Thymus (tissue), 11 donors: ENCODE data around the gene YBX2. TPM values are rescaled to one million over a fixed set of nuclear protein-coding genes. Genes with fewer than 3 reads are reported as not detected.

ENCODE experiments used
- DNase-seq, 9 donors: peaks; one replicate each; pipeline ENCODE4 v3.0.0-alpha.2; 2013; ENCODE audit warnings: low spot score in 9 of 9, low read depth in 6 of 9, missing footprints in 1 of 9
- H3K27ac ChIP-seq, 2 donors: one replicate each; pipeline ENCODE4 v1.5.1; 2013; ENCODE audit warnings: control low read depth in 1 of 2, low read depth in 1 of 2, low read length in 1 of 2, mild to moderate bottlenecking in 1 of 2, moderate library complexity in 1 of 2
- H3K27me3 ChIP-seq, 2 donors: one replicate each; pipeline ENCODE4 v1.5.1; 2013; ENCODE audit warnings: low read length in 1 of 2; ENCODE audit not compliant: control insufficient read depth in 2 of 2, insufficient read depth in 1 of 2
- H3K36me3 ChIP-seq, 2 donors: one replicate each; pipeline ENCODE4 v1.5.1; 2013; ENCODE audit warnings: low read length in 1 of 2, mild to moderate bottlenecking in 1 of 2, moderate library complexity in 1 of 2; ENCODE audit not compliant: control insufficient read depth in 2 of 2, insufficient read depth in 2 of 2
- H3K4me1 ChIP-seq, 2 donors: one replicate each; pipeline ENCODE4 v1.5.1; 2013; ENCODE audit warnings: low read length in 2 of 2; ENCODE audit not compliant: control insufficient read depth in 2 of 2, insufficient read depth in 2 of 2
- H3K4me3 ChIP-seq, 2 donors: one replicate each; pipeline ENCODE4 v1.5.1; 2013; ENCODE audit warnings: low read length in 2 of 2, control low read depth in 1 of 2, mild to moderate bottlenecking in 1 of 2
- H3K9me3 ChIP-seq, 2 donors: one replicate each; pipeline ENCODE4 v1.5.1; 2013; ENCODE audit warnings: low read length in 1 of 2, mild to moderate bottlenecking in 1 of 2; ENCODE audit not compliant: control insufficient read depth in 2 of 2, insufficient read depth in 1 of 2
- WGBS: extraction: QIAGEN DNeasy Blood & Tissue Kit; methylation state at CpG from one replicate; pipeline ENCODE4 v1.1.7; 2013; 5-methylcytosine and 5-hydroxymethylcytosine counted together
- polyA plus RNA-seq: library from polyadenylated mRNA; stranded (reverse); fragments of 200-250 nt; gene quantifications from one replicate; pipeline ENCODE4 v1.2.3, GENCODE V29; 2013
- total RNA-seq: library from RNA; stranded (reverse); fragments of 120-200 nt; gene quantifications from one replicate; pipeline ENCODE4 v1.2.4, GENCODE V29; 2013
- donor health status: healthy.

Gene YBX2
- total and polyA plus RNA-seq, 2 donors = 0.48 to 0.66 TPM

DNA sequence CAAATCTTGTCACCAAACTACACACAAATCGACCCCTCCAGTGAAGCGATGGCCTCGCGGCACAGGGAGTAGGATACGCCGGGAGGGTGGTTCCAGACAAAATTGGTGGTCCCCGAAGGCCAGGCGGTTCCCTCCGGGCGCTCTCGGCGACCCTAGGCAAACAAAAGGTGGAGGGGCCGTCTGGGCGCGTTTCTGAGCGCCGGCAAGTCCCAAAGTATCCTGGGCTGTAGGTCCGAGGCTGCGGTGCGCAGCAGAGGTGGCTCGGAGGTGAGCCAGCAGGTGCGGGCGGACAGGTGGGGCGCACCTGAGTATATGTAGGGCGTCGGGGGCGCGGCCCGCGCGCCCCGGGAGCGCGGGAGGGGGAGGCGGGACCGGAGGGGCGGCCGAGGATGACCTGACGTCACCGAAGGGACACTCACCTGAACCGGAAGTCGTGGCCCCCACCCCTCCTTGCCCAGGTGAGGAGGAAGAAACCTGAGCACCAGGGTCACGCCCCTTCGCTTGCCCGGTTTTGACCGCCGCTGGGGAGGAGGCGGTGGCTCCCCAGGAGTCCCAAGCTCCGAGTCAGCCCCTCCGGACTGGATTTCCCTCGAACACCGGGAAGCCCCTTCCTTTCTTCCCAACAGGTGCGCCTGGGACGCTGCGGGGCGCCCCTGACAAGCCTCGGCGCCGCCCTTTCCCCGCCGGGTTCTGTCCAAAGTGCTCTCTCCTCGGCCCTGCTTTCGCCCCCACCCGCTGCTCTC, 32.1 kb downstream of the YBX2 start, which contains the start of gene CLDN7:
CLDN7 (minus strand) TSS at position 287 of the 743 bp plus-strand sequence. CDS start 435 bp downstream, outside the sequence.
- 10% methylated on average over 64 of the region's 64 CpGs for WGBS
- H3K27me3 ChIP-seq = peaks cover 39 to 70% of the 10 kb centered on the region in 2 donors
- peaks cover 21 to 25% of the 10 kb centered on the region in 2 donors for H3K36me3 ChIP-seq
- H3K9me3 ChIP-seq = peaks cover 0 to 3% of the 10 kb centered on the region in 2 donors
- peak within 1 kb of the TSS in 1 of 2 donors; percentile 60 for H3K27ac ChIP-seq
- H3K4me1 ChIP-seq = peaks cover 15 to 31% of the 10 kb centered on the region in 2 donors
- H3K4me3 ChIP-seq = peak within 1 kb of the TSS; percentile 8 to 45
- peak in 1 of 9 donors; percentile 26 for DNase-seq

DNA sequence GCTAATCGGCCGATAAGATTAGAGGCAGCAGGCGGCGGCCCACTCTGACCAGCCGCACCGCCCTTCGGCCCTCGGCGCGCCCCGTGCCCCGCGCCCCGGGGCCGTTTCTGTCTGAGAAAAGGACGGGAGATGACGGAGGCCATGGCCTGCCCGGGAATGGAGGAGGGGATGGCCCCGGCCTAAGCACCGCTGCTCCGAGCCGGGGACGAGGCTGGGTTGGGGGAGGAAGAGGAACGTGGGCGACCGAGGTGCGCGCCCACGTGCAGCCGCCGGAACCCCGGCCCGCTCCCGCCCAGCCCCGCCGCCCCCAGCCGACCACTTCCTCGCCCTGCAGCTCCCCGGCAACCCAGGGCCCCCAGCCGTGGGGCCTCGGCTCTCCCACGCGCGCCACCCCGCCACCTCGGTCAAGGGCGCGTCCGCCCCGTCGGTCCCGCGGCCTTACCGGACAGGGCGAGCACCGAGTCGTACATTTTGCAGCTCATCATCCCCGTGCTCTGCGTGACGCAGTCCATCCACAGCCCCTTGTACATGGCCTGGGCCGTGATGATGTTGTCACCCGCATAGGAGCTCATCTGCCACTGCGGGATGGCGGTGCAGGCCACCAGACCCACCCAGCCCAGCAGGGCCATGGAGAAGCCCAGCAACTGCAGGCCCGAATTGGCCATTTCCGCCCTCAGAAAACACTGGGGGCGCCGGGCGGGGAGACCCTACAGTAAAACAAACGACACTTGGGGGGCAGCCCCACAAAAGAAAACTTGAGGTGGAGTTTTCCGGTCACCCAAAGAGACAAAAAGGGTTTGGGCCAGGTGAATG, 32.9 kb downstream of the YBX2 start:
- Histone ChIP-seq H3K27me3 (peaks cover 39 to 64% of the 10 kb centered on the region in 2 donors), H3K27ac (peak overlapping the region in 1 of 2 donors; percentile 25), H3K4me1 (peaks cover 15 to 31% of the 10 kb centered on the region in 2 donors), H3K9me3 (peaks cover 0 to 7% of the 10 kb centered on the region in 2 donors), H3K36me3 (peaks cover 28 to 30% of the 10 kb centered on the region in 2 donors), H3K4me3 (peak overlapping the region; percentile 8 to 45)
- DNase-seq = peak in 1 of 9 donors; percentile 30
- WGBS = 9% methylated on average over 71 of the region's 71 CpGs

DNA sequence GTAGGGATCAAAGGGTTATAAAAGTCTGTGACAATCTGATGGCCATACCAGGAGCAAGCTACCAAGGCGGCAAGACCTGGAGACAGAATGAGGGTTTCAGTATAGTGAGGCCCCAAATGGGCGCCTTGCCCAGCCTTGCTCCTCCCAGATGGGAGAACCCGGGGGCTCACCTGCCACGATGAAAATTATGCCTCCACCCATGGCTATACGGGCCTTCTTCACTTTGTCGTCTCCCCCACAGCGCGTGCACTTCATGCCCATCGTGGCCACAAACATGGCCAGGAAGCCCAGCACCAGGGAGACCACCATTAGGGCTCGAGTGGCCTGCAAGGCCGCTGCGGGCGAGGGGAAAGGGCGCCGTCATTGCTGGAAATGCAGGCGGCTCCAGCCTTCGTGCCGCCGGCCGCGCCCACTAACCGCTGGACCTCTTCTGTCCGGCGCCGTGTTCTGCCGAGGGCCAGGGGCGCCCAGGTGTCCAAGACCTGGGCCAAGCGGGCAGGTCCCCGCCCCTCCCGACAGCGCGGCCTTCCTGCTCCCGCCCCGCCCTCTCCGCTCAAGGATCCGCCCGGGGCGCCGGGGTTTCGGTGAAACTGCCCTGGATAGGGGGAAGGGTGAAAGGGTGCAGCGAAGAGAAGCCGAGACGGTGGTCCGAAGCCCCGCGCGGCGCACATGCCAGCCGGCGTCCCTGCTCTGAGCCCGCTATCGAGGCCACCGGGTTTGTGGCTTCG, 33.6 kb downstream of the YBX2 start:
- peaks cover 39 to 58% of the 10 kb centered on the region in 2 donors for H3K27me3 ChIP-seq

DNA sequence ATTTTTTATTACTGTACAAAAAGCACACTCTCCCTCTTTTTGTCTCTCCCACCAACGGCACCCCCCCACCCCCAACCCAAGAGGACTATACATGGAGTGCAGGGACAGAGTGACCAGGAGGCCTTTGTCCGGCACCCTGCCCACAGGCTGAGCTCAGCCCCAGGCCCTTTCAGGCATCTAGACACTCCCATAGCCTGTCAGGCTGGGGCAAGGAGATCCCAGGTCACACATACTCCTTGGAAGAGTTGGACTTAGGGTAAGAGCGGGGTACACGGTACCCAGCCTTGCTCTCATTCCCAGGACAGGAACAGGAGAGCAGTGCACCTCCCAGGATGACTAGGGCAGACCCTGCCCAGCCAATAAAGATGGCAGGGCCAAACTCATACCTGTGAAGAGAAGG, 34.3 kb downstream of the YBX2 start:
- no peak overlapping the region for H3K4me3 ChIP-seq
- H3K9me3 ChIP-seq = peaks cover 0 to 7% of the 10 kb centered on the region in 2 donors
- no peak for DNase-seq
- peaks cover 39 to 51% of the 10 kb centered on the region in 2 donors for H3K27me3 ChIP-seq
- H3K4me1 ChIP-seq = peaks cover 15 to 31% of the 10 kb centered on the region in 2 donors
- H3K27ac ChIP-seq = no peak overlapping the region
- peaks cover 36 to 39% of the 10 kb centered on the region in 2 donors for H3K36me3 ChIP-seq
- 94% methylated on average over 4 of the region's 4 CpGs for WGBS

More for the DNA sequence above, 33.6 kb downstream of the YBX2 start:
- DNase-seq = peak in 1 of 9 donors; percentile 28
- peaks cover 0 to 7% of the 10 kb centered on the region in 2 donors for H3K9me3 ChIP-seq
- H3K36me3 ChIP-seq = peaks cover 36% of the 10 kb centered on the region in 2 donors
- H3K4me3 ChIP-seq = peak overlapping the region; percentile 8 to 45
- 12% methylated on average over 54 of the region's 54 CpGs for WGBS
- peaks cover 15 to 31% of the 10 kb centered on the region in 2 donors for H3K4me1 ChIP-seq
- peak overlapping the region in 1 of 2 donors; percentile 25 for H3K27ac ChIP-seq

DNA sequence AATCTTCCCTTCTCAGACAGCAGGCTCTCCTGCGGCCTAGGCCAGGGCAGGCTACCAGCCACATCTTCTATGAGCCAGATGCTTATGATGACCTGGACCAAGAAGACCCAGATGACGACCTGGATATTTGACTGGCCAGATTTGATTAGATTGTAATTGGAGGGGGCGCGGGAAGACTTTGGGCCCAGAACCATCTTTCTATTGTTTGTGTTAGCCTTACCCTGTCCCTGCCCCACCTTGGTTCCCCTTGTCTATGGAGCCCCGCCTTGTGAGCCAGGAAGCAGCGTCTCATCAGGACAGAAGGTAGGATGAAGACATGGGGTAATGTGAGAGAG, 34.9 kb downstream of the YBX2 start:
- Histone ChIP-seq H3K4me3 (no peak overlapping the region), H3K9me3 (peaks cover 0 to 7% of the 10 kb centered on the region in 2 donors), H3K27ac (no peak overlapping the region), H3K36me3 (peaks cover 41 to 43% of the 10 kb centered on the region in 2 donors), H3K27me3 (peaks cover 39 to 48% of the 10 kb centered on the region in 2 donors), H3K4me1 (peaks cover 15 to 31% of the 10 kb centered on the region in 2 donors)
- WGBS = 97% methylated on average over 6 of the region's 6 CpGs
- no peak for DNase-seq

DNA sequence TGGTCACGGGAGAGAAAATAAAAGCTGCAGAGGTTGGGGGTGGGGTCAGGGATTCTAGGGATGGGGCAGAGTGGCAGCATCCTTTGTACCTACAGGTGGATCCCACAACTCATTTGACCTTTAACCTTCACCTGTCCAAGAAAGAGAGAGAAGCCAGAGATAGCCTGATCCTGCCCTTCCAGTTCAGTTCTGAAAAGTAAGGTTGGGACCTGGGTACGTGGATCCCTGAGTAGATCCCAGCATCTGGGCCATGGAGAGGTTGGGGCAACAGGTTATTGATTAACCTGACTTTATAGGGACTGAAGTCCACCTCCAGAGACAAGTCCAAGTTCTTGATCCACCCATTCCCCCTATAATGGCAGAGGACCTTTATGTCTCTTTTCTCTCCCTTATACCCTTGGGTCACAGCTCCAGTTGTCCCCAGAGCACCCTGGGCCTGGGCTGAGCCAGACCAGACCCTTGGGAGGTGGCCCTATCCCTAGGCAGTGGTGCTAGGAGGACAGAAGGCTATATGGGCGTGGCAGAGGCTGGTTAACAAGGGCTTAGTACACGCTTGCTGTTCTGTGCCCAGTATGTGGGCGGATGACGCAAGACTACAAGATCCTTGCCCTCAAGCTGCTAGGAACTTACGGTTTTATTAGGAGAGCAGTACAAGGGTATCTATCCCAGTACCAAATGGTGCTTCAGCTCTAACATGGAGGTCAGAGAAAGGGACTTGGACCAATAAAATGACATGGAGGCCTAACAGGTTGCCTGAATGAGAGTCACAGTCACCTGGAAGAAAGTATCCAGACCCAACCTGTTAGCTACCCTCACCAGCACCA, 35.5 kb downstream of the YBX2 start:
- peaks cover 45 to 47% of the 10 kb centered on the region in 2 donors for H3K36me3 ChIP-seq
- H3K27me3 ChIP-seq = peaks cover 36 to 42% of the 10 kb centered on the region in 2 donors
- DNase-seq = no peak
- H3K4me1 ChIP-seq = peaks cover 15 to 31% of the 10 kb centered on the region in 2 donors
- no peak overlapping the region for H3K27ac ChIP-seq
- no peak overlapping the region for H3K4me3 ChIP-seq
- peaks cover 0 to 7% of the 10 kb centered on the region in 2 donors for H3K9me3 ChIP-seq
- WGBS = 96% methylated on average over 7 of the region's 7 CpGs

DNA sequence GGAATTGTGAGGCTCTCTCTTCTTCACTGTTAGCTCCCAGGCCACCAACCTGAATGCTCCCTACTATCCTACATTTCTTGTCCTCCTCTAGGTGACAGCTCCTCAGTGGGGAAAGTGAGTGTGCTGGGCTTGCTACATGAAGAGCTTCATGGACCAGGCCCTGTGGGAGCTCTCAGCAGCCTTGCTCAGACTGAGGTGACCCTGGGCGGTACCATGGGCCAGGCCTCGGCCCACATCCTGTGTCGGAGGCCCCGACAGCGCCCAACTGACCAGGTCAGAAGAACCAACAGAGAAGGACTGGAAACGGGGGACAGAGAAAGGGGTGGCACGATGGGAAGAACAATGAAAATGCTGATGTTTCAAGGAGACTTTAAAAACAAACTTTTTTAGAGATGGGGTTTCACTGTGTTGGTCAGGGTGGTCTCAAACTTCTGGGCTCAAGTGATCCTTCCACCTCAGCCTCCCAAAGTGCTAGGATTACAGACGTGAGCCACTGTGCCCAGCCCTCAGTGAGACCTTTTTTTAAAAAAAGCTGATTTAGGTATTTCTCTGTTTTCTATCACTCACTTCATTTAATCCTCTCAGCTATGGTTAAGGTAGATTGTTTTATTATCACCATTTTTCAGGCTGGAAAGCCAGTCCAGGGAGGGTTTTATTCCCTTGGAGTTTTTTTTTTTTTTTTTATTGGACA, 37.5 kb downstream of the YBX2 start:
- Histone ChIP-seq H3K36me3 (peaks cover 45 to 48% of the 10 kb centered on the region in 2 donors), H3K4me1 (peaks cover 7 to 16% of the 10 kb centered on the region in 2 donors), H3K4me3 (no peak overlapping the region), H3K27ac (no peak overlapping the region), H3K27me3 (peaks cover 21% of the 10 kb centered on the region in 2 donors), H3K9me3 (peaks cover 0 to 4% of the 10 kb centered on the region in 2 donors)
- DNase-seq = no peak
- 97% methylated on average over 8 of the region's 8 CpGs for WGBS
